Measurements from ENCODE around the gene FERMT2. TPM values are rescaled to one million over a fixed set of nuclear protein-coding genes. Genes with fewer than 3 reads are reported as not detected.

Gene FERMT2
- total and polyA plus RNA-seq, 9 of the 15 experiments (the other 6 are each of a cell fraction or from before 2014, with no cell fraction given): 0.10 to 1.3 (median 0.40) TPM

- CTCF ChIA-PET (ENCODE audit: low intra/inter-chr PET ratio): no interaction called here
- intact Hi-C loops (cut with micrococcal nuclease) (no loop called here), in situ Hi-C loops (cut with MboI) (no loop called here)
- Histone ChIP-seq H3K4me1 (replicated peaks in 1 of 2; ENCODE audit: control insufficient read depth in 2 of 2, insufficient read depth in 2 of 2, low read length in 2 of 2) (no peaks in the 10 kb centered on the region; a peak in 1 of 5 replicates), H3K9ac (ENCODE audit: insufficient read depth in 1 of 2, low read depth in 2 of 2, low read length in 2 of 2) (no peak overlapping the region), H4K20me1 (replicated peaks; ENCODE audit: control insufficient read depth, insufficient read depth, low read length) (no peaks in the 10 kb centered on the region), H3K9me3 (replicated peaks; ENCODE audit: control insufficient read depth, insufficient read depth, low read depth, low read length) (no peaks in the 10 kb centered on the region), H3K4me3 (no peak overlapping the region), H2AFZ (ENCODE audit: low read depth, low read length) (no peak overlapping the region), H3K27me3 (ENCODE audit: control insufficient read depth in 2 of 2, insufficient read depth in 2 of 2, low read length in 2 of 2) (no peaks in the 10 kb centered on the region), H3K79me2 (ENCODE audit: control insufficient read depth, insufficient read depth, low read length) (no peaks in the 10 kb centered on the region), H3K27ac (ENCODE audit: extremely low read depth, low read depth, low read length) (no peak overlapping the region), H3K9me1 (ENCODE audit: control insufficient read depth, insufficient read depth, low read length) (no peaks in the 10 kb centered on the region), H3K36me3 (ENCODE audit: control insufficient read depth, insufficient read depth, low read length) (no peaks in the 10 kb centered on the region), H3K4me2 (ENCODE audit: insufficient read depth, low read length) (no peak overlapping the region)
- no TSS peak for BruUV-seq (replicated peaks)
- DNase-seq (ENCODE audit: extremely low read depth in 1 of 4, low spot score in 3 of 4) (no peak), FAIRE-seq (no peak), ATAC-seq (no peak)
- 0% methylated on average over 3 of the region's 3 CpGs for WGBS (ENCODE audit: insufficient coverage, low coverage, missing lambda C conversion rate)
- TF ChIP-seq CTCFL (IDR thresholded peaks at IDR 0.05; ENCODE audit: borderline replicate concordance, insufficient read depth, low read depth, low read length, poor library complexity, severe bottlenecking): no peak
- no peak for TF ChIP-seq NCOA2 (IDR thresholded peaks at IDR 0.05; ENCODE audit: partially characterized antibody in 2 of 2)
- no peak for TF ChIP-seq ZNF12 (CRISPR knock-in tag; IDR thresholded peaks at IDR 0.05)
- no peak for TF ChIP-seq HEY1 (CRISPR knock-in tag; IDR thresholded peaks at IDR 0.05; ENCODE audit: borderline replicate concordance)
- peak; percentile 22; the same call in 1 of the 2 replicates for TF ChIP-seq PKNOX1 (IDR thresholded peaks at IDR 0.05)
- TF ChIP-seq BCL6 (CRISPR knock-in tag; IDR thresholded peaks at IDR 0.05): no peak
- no peak for TF ChIP-seq NCOA6 (IDR thresholded peaks at IDR 0.05)
- no peak for TF ChIP-seq ZNF655 (CRISPR knock-in tag; IDR thresholded peaks at IDR 0.05)
- no peak for TF ChIP-seq YBX1 (IDR thresholded peaks at IDR 0.05)
- TF ChIP-seq CEBPG (CRISPR knock-in tag; IDR thresholded peaks at IDR 0.05): no peak
- TF ChIP-seq CEBPG (tag; conservative IDR thresholded peaks at IDR 0.05 in 1 of 2, IDR thresholded peaks at IDR 0.05 in 1 of 2): no peak
- no peak for TF ChIP-seq PBX2 (CRISPR knock-in tag; IDR thresholded peaks at IDR 0.05; ENCODE audit: low read depth)
- TF ChIP-seq PBX2 (tag; conservative IDR thresholded peaks at IDR 0.05; ENCODE audit: low read depth): peak; percentile 53; the same call in 1 of the 2 replicates
- POLR2A ChIA-PET: no interaction called here
These were observed 26.9 kb upstream of the FERMT2 start for GRCh38 chr14:52977798-52978197.

Data from K562 (cell line).